ENCODE data around the gene CFAP69. TPM values are rescaled to one million over a fixed set of nuclear protein-coding genes. Genes with fewer than 3 reads are reported as not detected.

CFAP69 gene
- total RNA-seq, 1 donor from 2014 or later: 1.3 TPM

Other genes with a start within 250 kb of the CFAP69 start
- 1.2 TPM for gene STEAP1, start 90.7 kb upstream of the CFAP69 start, total RNA-seq
- gene STEAP2, start 33.4 kb upstream of the CFAP69 start, total RNA-seq: 10.5 TPM
- gene FAM237B, start 76.1 kb downstream of the CFAP69 start, total RNA-seq: not detected
- gene GTPBP10, start 101.5 kb downstream of the CFAP69 start, total RNA-seq: 28.1 TPM
- 38.1 TPM for gene CLDN12, start 158.3 kb downstream of the CFAP69 start, total RNA-seq
- gene PTTG1IP2, start 224.5 kb downstream of the CFAP69 start, total RNA-seq: not detected

Measured in Right ventricle myocardium superior (tissue), 1 donor.